ENCODE results near the gene EPS8L2. TPM values are rescaled to one million over a fixed set of nuclear protein-coding genes. Genes with fewer than 3 reads are reported as not detected.

EPS8L2 gene
- total RNA-seq (2014; rRNA removed; shearing (Covaris generic)), result 3.4 and 5.7 TPM in 2 replicates

DNA sequence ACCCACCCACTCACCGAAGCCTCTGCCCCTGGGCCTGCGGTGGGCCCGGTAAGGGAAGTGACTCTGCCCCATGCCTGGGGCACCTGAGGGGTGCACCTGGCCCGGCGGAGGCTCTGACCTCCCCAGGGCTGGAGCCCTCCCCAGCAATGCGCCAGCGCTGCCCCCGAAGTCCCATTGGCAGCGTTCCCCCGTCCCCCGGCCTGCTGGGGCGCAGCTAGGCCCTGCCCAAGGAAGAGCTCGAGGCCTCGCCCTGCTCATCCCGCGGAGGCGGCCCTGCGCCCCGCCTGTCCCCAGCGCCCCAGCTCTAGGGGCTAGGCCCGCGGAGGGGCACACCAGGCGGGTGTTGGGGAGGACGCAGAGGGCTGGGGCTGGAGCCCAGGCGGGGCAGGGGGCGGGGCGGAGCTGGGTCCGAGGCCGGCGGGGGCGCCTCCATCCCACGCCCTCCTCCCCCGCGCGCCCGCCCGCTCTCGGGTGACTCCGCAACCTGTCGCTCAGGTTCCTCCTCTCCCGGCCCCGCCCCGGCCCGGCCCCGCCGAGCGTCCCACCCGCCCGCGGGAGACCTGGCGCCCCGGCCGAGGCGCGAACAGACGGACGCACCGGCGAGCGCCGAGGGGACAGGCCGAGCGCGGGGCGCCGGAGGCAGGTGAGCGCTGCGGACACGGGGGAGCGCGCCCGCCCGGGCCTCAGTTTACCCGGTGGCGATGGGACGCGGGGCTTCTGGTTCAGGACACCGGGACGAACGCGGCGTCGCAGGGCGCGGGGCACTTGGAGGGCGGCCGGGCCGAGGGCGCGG lies at the start of gene EPS8L2:
TSS of gene EPS8L2 (plus strand) at position 586 of the 793 bp plus-strand sequence. CDS start 3,177 bp downstream, outside the sequence.
- DNase-seq (ENCODE audit: low read depth), result no peak

DNA sequence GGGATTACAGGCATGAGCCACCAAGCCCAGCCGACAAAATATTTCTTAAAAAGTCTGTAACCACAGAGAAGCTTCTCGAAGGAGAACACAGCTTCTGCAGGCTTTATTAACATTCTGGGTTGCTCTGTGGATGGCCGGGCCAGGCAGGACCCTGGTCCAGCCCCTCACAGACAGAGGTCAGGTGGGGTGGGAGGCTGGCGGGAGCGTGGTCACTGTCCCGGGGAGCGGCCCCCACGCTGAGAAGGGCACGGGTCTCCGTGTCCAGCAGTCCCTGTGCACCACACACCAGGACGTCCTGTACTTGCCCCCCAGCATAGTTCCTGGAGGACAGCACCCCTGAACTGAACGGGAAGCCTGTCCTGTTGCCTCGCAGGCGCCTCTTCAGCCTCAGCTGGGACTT lies 49.6 kb upstream of the EPS8L2 start:
- no peak for DNase-seq (ENCODE audit: low read depth)

GRCh38 chr11:656866-657265 lies 49.2 kb upstream of the EPS8L2 start:
- no peak for DNase-seq (ENCODE audit: low read depth)

- DNase-seq (ENCODE audit: low read depth), result no peak
Measured at GRCh38 chr11:657691-658126, 48.3 kb upstream of the EPS8L2 start.

DNA sequence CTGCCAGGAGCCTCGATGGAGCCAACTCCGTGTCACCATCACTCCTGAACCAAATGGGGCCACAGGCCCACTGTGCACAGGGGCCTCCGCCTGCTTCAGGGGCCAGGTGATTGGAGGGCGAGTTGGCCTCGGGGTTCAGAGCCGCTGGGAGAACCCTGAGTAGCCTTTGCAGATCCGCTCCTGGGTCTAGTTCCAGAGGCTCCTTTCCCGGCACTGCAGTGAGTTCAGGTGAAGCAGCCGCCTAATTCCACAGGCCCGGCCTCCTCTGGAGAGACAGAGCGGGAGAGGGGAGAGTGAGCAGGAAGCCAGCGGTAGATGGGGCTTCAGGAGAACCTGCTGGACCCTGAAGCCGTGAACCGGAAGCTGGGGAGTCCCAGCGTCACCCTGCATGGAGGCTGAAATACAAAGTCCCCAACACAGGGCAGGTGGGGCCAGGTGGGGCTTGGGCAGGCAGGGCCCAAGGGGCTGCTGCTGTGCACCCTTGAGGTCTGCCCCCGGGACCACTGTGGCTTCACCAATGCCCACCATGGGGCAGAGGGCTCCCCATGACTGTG lies 46.4 kb upstream of the EPS8L2 start:
- no peak for DNase-seq (ENCODE audit: low read depth)

DNA sequence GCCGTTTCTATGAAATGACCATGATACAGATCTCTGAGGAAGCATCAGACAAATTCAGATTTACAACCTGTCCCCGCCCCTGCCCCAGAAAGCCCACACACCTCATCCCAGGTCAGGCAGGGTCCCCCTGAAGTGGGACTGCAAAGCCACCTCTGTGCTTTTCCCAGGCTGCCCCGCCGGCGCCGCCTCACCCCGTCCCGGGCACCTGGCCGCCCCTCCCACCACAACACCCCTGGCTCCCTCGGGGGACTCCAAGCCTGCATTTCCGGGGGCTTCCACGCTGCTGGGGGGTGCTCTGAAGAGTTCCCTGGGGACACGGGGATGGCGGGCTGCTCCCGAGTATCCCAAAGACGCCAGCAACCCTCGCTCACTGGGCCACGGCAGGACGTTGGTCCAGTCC lies 45.8 kb upstream of the EPS8L2 start:
- DNase-seq (ENCODE audit: low read depth), result no peak

- DNase-seq (ENCODE audit: low read depth), result no peak
Measured at GRCh38 chr11:660681-661444, 45.2 kb upstream of the EPS8L2 start.

DNA sequence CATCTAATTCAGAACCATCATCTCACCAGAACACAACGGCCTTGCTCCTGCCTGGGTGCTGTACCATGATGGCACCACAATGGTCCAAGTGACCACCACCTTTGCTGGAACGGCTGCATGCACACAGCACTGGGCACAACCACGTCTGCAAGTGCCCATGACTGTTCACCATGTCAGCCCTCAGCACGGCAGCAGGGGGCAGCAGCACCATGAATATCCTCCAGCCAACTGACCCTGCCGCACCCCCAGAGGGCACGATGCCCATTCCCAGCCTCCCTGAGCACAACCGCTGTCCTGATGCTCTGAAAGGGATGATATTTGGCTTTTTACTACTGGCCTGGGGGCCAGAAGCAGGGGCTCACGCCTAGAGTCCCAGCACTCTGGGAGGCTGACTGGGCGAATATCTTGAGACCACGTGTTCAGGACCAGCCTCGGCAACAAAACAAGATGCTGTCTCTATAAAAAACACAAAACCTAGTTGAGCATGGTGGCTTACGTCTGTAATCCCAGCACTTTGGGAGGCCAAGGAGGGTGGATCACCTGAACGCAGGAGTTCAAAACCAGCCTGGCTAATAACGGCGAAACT lies 43.2 kb upstream of the EPS8L2 start:
- peak; percentile 43 for DNase-seq (ENCODE audit: low read depth)

DNA sequence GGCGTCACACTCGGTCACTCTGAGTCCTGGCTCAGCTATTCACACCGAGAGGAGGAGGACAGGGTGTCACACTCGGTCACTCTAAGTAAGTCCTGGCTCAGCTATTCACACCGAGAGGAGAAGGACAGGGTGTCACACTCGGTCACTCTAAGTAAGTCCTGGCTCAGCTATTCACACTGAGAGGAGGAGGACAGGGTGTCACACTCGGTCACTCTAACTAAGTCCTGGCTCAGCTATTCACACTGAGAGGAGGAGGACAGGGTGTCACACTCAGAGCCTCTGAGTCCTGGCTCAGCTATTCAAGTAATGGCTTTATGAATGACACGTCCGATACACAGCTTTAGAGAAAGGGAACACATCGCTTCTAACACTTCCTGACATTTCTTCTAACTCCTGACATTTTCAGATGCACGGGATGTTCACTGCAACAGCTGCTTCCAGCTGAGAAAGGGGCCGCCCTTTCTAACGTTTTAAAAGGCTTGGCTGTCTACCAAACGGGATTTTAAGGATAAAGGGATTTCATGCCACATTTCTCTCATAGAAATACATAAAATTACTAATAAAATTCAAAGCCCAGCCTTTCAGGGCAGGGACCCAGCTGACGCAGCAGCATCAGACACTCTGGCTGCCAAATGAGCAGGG lies 40.8 kb upstream of the EPS8L2 start:
- DNase-seq (ENCODE audit: low read depth), result no peak

DNA sequence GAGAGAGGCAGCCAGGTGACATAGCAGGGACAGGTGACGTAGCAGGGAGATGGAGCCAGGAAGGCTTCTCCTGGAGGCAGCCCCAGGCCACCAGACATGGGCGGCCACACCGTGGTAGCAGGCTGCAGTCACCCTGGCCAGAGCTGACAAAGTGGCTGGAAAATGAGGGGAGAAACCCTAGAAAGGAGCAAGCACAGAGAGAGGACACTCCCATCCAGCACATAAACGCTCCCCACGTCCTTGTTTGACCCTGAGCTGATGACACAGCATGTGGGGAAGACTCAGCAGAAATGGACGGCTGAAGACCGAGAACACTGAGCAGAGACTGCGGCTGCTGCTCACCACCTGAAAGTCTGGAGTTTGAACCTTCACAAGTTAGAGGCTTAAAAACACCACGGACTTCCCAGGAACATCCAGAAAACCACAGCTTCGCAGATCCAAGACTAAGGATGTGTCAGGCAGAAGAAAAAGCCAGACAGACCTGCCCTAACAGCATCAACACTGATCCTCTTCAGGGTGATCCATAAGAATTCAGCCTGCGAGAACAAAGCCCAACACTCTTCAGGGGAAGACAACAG lies 40.2 kb upstream of the EPS8L2 start:
- DNase-seq (ENCODE audit: low read depth), result no peak

GRCh38 chr11:673866-674265 lies 32.2 kb upstream of the EPS8L2 start:
- no peak for DNase-seq (ENCODE audit: low read depth)

- no peak for DNase-seq (ENCODE audit: low read depth)
Measured at GRCh38 chr11:674406-674805, 31.6 kb upstream of the EPS8L2 start.

DNA sequence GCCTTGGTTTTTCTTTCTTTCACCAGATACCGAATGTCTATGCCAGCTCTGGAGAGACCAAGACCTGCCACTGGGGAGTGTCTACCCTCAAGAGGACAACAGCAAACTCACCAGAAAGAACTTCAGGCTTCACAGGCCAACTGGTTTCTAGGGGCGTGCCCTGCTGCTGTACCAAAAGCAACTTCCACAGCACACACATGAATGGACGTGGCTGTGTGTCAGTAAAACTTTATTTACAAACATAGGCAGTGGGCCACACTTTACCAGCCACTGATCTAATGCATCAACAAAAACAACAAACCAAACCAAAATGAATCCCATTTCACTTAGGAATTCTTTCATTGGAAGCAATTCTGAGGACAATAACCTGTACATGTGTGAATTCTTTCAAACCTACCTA lies 27.7 kb upstream of the EPS8L2 start:
- DNase-seq (ENCODE audit: low read depth), result no peak

GRCh38 chr11:679271-680207 lies 26.5 kb upstream of the EPS8L2 start:
- DNase-seq (ENCODE audit: low read depth), result no peak

- DNase-seq (ENCODE audit: low read depth), result no peak
Measured at GRCh38 chr11:680476-680875, 25.6 kb upstream of the EPS8L2 start.

GRCh38 chr11:680970-681369 lies 25.1 kb upstream of the EPS8L2 start:
- DNase-seq (ENCODE audit: low read depth), result no peak

DNA sequence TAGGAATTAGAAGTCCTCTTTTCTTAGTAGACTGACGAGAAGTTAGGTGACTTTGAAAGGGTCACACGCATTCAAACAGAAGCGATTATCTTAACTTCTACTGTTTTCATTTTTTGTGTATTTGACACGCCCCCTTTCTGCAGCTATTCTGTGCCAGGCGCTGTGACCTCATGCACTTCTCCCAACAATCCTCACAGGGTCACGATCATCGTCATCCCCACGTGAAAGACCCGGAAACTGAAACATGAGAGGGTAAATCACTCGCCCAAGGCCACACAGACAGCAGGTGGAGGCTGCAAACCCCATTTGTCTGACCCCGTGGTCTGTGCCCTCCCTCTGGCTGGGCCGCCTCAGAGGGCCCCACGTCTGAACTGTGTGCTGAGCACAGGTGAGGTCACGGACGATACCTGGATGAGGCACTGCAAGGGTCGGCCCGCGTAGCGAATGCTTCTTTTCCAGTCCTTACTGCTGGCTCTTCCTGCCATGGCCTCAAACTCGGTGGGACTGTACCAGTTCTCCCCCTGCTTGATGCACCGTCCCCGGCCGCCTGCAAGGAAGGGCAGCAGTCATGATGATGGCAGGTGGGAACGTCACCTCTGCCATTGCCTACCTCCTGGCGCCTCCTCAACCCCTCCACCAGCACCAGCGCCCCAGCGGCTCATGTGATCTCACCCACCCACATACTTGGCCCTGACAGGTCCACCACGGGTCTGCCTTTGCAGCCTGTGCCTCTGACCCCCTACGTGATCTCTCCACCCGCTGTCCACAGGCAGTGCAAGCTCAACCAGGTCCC lies 19.4 kb upstream of the EPS8L2 start:
- DNase-seq (ENCODE audit: low read depth), result no peak

DNA sequence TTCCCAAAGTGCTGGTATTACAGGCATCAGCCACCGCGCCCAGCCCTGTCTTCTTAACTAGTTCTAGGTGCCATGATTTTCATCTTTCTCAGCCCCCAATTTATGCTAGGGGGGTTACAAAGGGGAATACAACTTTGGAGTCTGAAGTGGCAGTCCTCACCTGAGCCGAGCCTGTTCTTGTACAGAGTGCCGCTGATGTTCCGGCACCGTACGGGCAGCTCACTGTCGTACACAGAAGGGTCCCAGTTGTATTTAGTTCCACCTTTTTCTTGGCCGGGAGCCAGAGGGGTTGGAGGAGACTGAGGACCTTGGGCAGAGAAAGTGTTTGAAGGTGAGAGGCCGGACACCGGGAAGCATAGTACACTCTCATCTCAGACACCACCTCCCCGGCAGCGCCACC lies 18.3 kb upstream of the EPS8L2 start:
- DNase-seq (ENCODE audit: low read depth), result no peak

- DNase-seq (ENCODE audit: low read depth), result no peak
Measured at GRCh38 chr11:688681-689080, 17.4 kb upstream of the EPS8L2 start.

GRCh38 chr11:689625-690024 lies 16.4 kb upstream of the EPS8L2 start:
- no peak for DNase-seq (ENCODE audit: low read depth)

Measured in RPMI7951 (cell line).